Smooth muscle cell (in vitro differentiated cells): ENCODE measurements around the gene ZNF493. TPM values are rescaled to one million over a fixed set of nuclear protein-coding genes. Genes with fewer than 3 reads are reported as not detected.

Source experiments
- DNase-seq: peaks from one replicate; lab custom pipeline; 2025; ENCODE audit not compliant: unreplicated experiment; lab: John Stamatoyannopoulos, UW
- H2AFZ ChIP-seq: fragments of 200-600 bp; sonication (generic); 2 replicates; pipeline ENCODE4 v1.6.0; 2016; ENCODE audit warnings: antibody characterized with exemption, low read depth, mild to moderate bottlenecking
- H3F3A ChIP-seq: fragments of 200-600 bp; sonication (generic); 2 replicates; pipeline ENCODE4 v1.6.0; 2017; ENCODE audit warnings: antibody characterized with exemption, low read depth
- H3K27ac ChIP-seq: fragments of 200-600 bp; sonication (generic); 2 replicates; pipeline ENCODE4 v1.5.1; 2016; ENCODE audit warnings: low read depth, mild to moderate bottlenecking
- H3K27me3 ChIP-seq: fragments of 200-600 bp; sonication (generic); 2 replicates; pipeline ENCODE4 v1.6.1; 2016; ENCODE audit warnings: low read depth, mild to moderate bottlenecking
- H3K36me3 ChIP-seq: fragments of 200-600 bp; sonication (generic); 2 replicates; pipeline ENCODE4 v1.5.1; 2016; ENCODE audit warnings: low read depth
- H3K4me1 ChIP-seq: fragments of 200-600 bp; sonication (generic); 2 replicates; pipeline ENCODE4 v1.5.1; 2016; ENCODE audit warnings: low read depth
- H3K4me2 ChIP-seq: fragments of 200-600 bp; sonication (generic); 2 replicates; pipeline ENCODE4 v1.6.0; 2016; ENCODE audit warnings: mild to moderate bottlenecking
- H3K4me3 ChIP-seq: fragments of 200-600 bp; sonication (generic); 2 replicates; pipeline ENCODE4 v1.5.1; 2016; ENCODE audit warnings: mild to moderate bottlenecking
- H3K79me2 ChIP-seq: fragments of 200-600 bp; sonication (generic); 2 replicates; pipeline ENCODE4 v1.6.0; 2016; ENCODE audit warnings: low read depth, mild to moderate bottlenecking
- H3K9ac ChIP-seq: fragments of 200-600 bp; sonication (generic); 2 replicates; pipeline ENCODE4 v1.6.0; 2016; ENCODE audit warnings: low read depth
- H3K9me3 ChIP-seq: fragments of 200-600 bp; sonication (generic); replicated peaks from 2 replicates; pipeline ENCODE4 v1.5.1; 2016; ENCODE audit warnings: low read depth
- H4K20me1 ChIP-seq: fragments of 200-600 bp; sonication (generic); 2 replicates; pipeline ENCODE4 v1.6.0; 2016; ENCODE audit warnings: low read depth
- WGBS: methylation state at CpG from one replicate; pipeline ENCODE4 v1.1.7; 2016; ENCODE audit warnings: low lambda C conversion rate; 5-methylcytosine and 5-hydroxymethylcytosine counted together
- polyA plus RNA-seq: library from polyadenylated mRNA; unstranded; fragments of >200 nt; fragmentation: Nextera tagmentation; extraction: Ambion mirVana; gene quantifications from 2 replicates; pipeline ENCODE4 v1.2.1, GENCODE V29; 2016
- total RNA-seq: library from RNA; depleted of rRNA; stranded (reverse); fragments of >200 nt; gene quantifications from 2 replicates; pipeline ENCODE4 v1.2.3, GENCODE V29; 2014
- TF ChIP-seq, protein P1 (sequence below): fragments of 200-600 bp; sonication (generic); IDR thresholded peaks from 2 replicates; pipeline ENCODE4 v1.5.1; 2017; ENCODE audit warnings: borderline replicate concordance, mild to moderate bottlenecking, antibody characterized with exemption; ENCODE audit not compliant: insufficient read depth, poor library complexity, severe bottlenecking

Gene ZNF493
- total and polyA plus RNA-seq, 2 experiments from 2014 or later, result 2.6 to 20.3 TPM

DNA sequence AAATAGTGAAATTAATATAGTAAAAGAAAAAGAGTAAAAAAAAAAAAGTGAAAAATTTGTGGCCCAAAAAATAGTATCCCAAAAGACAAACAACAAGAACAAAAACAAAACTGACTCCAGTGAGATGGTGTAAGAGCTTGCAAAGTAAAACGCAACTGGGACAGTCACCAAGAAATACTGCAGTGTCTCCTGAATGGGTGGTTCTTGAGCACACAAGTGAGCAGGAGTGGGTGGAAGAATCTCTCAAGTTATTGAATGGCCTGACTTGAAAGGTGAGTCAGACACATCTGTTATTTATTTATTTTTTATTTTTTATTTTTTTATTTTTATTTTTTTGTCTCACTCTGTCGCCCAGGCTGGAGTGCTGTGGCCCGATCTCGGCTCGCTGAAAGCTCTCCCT, 1.9 kb downstream of the ZNF493 start:
- Histone ChIP-seq H3K4me2 (no peak overlapping the region), H3K9ac (no peak overlapping the region), H3K79me2 (peaks cover 56% of the 10 kb centered on the region), H3K27ac (no peak overlapping the region), H3K36me3 (peaks cover 7% of the 10 kb centered on the region), H4K20me1 (peaks cover 3% of the 10 kb centered on the region), H2AFZ (no peak overlapping the region), H3K4me3 (no peak overlapping the region), H3K27me3 (no peaks in the 10 kb centered on the region), H3K4me1 (peaks cover 7% of the 10 kb centered on the region), H3F3A (no peaks in the 10 kb centered on the region), H3K9me3 (no peaks in the 10 kb centered on the region)
- 96% methylated on average over 5 of the region's 5 CpGs for WGBS
- DNase-seq, result no peak
- TF ChIP-seq, protein P1, sequence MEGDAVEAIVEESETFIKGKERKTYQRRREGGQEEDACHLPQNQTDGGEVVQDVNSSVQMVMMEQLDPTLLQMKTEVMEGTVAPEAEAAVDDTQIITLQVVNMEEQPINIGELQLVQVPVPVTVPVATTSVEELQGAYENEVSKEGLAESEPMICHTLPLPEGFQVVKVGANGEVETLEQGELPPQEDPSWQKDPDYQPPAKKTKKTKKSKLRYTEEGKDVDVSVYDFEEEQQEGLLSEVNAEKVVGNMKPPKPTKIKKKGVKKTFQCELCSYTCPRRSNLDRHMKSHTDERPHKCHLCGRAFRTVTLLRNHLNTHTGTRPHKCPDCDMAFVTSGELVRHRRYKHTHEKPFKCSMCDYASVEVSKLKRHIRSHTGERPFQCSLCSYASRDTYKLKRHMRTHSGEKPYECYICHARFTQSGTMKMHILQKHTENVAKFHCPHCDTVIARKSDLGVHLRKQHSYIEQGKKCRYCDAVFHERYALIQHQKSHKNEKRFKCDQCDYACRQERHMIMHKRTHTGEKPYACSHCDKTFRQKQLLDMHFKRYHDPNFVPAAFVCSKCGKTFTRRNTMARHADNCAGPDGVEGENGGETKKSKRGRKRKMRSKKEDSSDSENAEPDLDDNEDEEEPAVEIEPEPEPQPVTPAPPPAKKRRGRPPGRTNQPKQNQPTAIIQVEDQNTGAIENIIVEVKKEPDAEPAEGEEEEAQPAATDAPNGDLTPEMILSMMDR, result no peak

DNA sequence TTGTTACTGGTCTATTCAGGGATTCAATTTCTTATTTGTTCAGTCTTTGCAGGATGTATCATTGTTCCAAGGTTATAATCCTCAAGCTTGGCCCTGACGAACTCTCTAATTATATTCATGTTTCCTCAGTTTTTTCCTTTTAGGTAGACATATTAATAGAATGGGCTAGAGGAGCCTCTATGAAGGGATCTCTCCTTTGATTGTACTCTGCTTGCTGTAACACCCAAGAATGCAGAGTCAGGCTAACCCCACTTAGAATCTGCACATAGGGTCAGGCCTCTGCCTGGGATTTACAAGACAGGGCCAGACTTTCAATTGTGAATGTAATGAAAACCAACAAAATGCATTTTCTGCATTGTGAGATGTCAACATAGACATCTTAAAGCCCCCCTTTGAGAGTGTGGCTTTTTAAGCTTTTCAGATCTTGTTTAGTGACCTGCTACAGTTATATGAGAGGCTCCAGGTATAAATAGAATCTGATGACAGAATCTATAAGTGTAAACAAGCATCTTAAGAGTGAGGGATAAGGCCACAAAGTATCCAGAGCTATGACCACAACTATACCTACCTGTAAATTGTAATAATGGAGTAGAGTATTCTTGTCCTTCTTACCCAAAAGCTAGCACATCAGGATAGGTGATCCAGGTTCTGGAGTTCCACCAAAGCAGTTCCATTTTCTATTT, 5.5 kb downstream of the ZNF493 start:
- H3K4me2 ChIP-seq, result no peak overlapping the region
- DNase-seq, result no peak
- 96% methylated on average over 1 of the region's 1 CpG for WGBS
- no peak overlapping the region for H2AFZ ChIP-seq
- no peaks in the 10 kb centered on the region for H3K27me3 ChIP-seq
- peaks cover 7% of the 10 kb centered on the region for H3K4me1 ChIP-seq
- H3K79me2 ChIP-seq, result peaks cover 78% of the 10 kb centered on the region
- H3K27ac ChIP-seq, result no peak overlapping the region
- peaks cover 5% of the 10 kb centered on the region for H3K9me3 ChIP-seq
- no peak overlapping the region for H3K9ac ChIP-seq
- TF ChIP-seq, protein P1, result no peak
- no peak overlapping the region for H3K4me3 ChIP-seq
- H4K20me1 ChIP-seq, result peaks cover 3% of the 10 kb centered on the region
- no peaks in the 10 kb centered on the region for H3F3A ChIP-seq
- peaks cover 33% of the 10 kb centered on the region for H3K36me3 ChIP-seq

DNA sequence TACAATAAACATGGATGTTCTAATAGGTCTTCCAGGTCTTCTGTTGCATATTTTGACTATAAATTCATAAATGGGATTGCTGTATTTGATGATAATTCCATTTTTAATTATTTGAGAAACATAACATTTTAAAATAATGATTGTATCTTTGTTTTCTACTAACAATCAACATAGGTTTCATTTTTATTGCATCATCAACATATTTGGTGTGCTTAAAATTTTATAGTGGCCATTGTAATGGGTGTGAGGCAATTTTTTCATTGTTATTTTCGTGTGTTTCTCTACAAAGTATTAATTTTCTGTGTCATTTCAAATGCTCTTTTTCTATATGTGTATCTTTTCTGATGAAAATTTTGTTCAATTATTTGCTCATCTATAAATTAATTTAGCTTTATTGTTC, 13.2 kb downstream of the ZNF493 start:
- no peak for DNase-seq
- Histone ChIP-seq H3K4me1 (no peaks in the 10 kb centered on the region), H3K4me3 (no peak overlapping the region), H3K27ac (no peak overlapping the region), H3K79me2 (peaks cover 21% of the 10 kb centered on the region), H3K9ac (no peak overlapping the region), H2AFZ (no peak overlapping the region), H3K4me2 (no peak overlapping the region), H3K9me3 (peaks cover 35% of the 10 kb centered on the region), H3K36me3 (peaks cover 59% of the 10 kb centered on the region), H3K27me3 (no peaks in the 10 kb centered on the region), H3F3A (no peaks in the 10 kb centered on the region), H4K20me1 (no peaks in the 10 kb centered on the region)
- WGBS, result 91% methylated on average over 1 of the region's 1 CpG
- TF ChIP-seq, protein P1, result no peak

DNA sequence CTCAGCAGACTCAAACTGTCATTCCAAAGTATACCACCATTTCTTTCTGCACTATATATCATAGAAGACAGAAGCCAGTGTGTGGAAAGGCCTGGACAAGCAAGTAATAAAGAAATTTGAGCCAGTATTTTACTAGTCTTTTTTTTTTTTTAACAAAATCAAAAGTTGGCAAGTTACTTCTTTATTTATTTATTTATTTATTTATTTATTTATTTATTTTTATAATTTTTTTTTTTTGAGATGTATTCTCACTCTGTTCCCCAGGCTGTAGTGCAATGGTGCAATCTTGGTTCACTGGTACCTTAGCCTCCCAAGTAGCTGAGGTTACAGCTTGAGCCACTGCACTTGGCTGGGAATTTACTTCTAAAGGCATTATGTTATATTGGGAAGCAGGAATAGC, 25.3 kb downstream of the ZNF493 start:
- no peaks in the 10 kb centered on the region for H3F3A ChIP-seq
- no peak for DNase-seq
- H3K9me3 ChIP-seq, result peaks cover 70% of the 10 kb centered on the region
- no peaks in the 10 kb centered on the region for H3K4me1 ChIP-seq
- H3K79me2 ChIP-seq, result no peaks in the 10 kb centered on the region
- no peak overlapping the region for H2AFZ ChIP-seq
- no peaks in the 10 kb centered on the region for H4K20me1 ChIP-seq
- H3K27me3 ChIP-seq, result no peaks in the 10 kb centered on the region
- no peak overlapping the region for H3K4me2 ChIP-seq
- H3K36me3 ChIP-seq, result peaks cover 38% of the 10 kb centered on the region
- H3K27ac ChIP-seq, result no peak overlapping the region
- no peak overlapping the region for H3K4me3 ChIP-seq
- TF ChIP-seq, protein P1, result no peak
- H3K9ac ChIP-seq, result no peak overlapping the region
